Natural killer cell (primary cell): ENCODE measurements around the gene PHACTR2. TPM values are rescaled to one million over a fixed set of nuclear protein-coding genes. Genes with fewer than 3 reads are reported as not detected.

Source experiments
- ATAC-seq, 3 donors: fragments of 150-1000 bp in 2 of 3; fragments of 200-7000 bp in 1 of 3; cut with Tn5 transposase; 1 replicate in 1 of 3; 2 replicates in 2 of 3; pipeline ENCODE4 v1.10.0; 2021; ENCODE audit warnings: mild to moderate bottlenecking in 2 of 3, moderate library complexity in 2 of 3
- DNase-seq, 2 donors: peaks; one replicate each; pipeline versions ENCODE4 v3.0.0 to v3.0.0-alpha.2; 2013 to 2021; ENCODE audit warnings: mixed read lengths in 1 of 2
- H3K27ac ChIP-seq: one replicate; pipeline ENCODE4 v1.5.1; 2013; ENCODE audit warnings: mild to moderate bottlenecking, low read length
- H3K27me3 ChIP-seq: one replicate; pipeline ENCODE4 v1.6.1; 2013; ENCODE audit warnings: low read length; ENCODE audit not compliant: control insufficient read depth, insufficient read depth
- H3K36me3 ChIP-seq: one replicate; pipeline ENCODE4 v1.6.1; 2013; ENCODE audit warnings: low read length; ENCODE audit not compliant: control insufficient read depth, insufficient read depth
- H3K4me1 ChIP-seq: one replicate; pipeline ENCODE4 v1.6.1; 2013; ENCODE audit warnings: low read length; ENCODE audit not compliant: control insufficient read depth, insufficient read depth
- H3K4me3 ChIP-seq: one replicate; pipeline ENCODE4 v1.5.1; 2013; ENCODE audit warnings: low read length
- H3K9me3 ChIP-seq: one replicate; pipeline ENCODE4 v1.6.1; 2013; ENCODE audit warnings: low read length; ENCODE audit not compliant: control insufficient read depth, insufficient read depth
- H3K27ac Mint-ChIP-seq, 2 donors: one replicate each; pipeline ENCODE4 v1.8.0; 2022; ENCODE audit warnings: mild to moderate bottlenecking in 2 of 2, mixed read lengths in 2 of 2, moderate library complexity in 1 of 2
- H3K27me3 Mint-ChIP-seq, 2 donors: one replicate each; pipeline ENCODE4 v1.8.0; 2022; ENCODE audit warnings: low read depth in 2 of 2, mixed read lengths in 2 of 2
- H3K36me3 Mint-ChIP-seq: one replicate; pipeline ENCODE4 v1.8.0; 2022; ENCODE audit warnings: mixed read lengths
- H3K4me1 Mint-ChIP-seq, 2 donors: one replicate each; pipeline ENCODE4 v1.8.0; 2022; ENCODE audit warnings: mixed read lengths in 2 of 2
- H3K4me3 Mint-ChIP-seq: one replicate; pipeline ENCODE4 v1.8.0; 2022; ENCODE audit warnings: mild to moderate bottlenecking, moderate library complexity, mixed read lengths
- H3K9me3 Mint-ChIP-seq, 2 donors: one replicate each; pipeline ENCODE4 v1.8.0; 2022; ENCODE audit warnings: mixed read lengths in 2 of 2
- WGBS: methylation state at CpG from one replicate; pipeline ENCODE4 v1.1.7; 2013; ENCODE audit warnings: missing lambda C conversion rate; ENCODE audit not compliant: insufficient coverage; 5-methylcytosine and 5-hydroxymethylcytosine counted together
- intact Hi-C: fragments of 100-400 bp; cut with micrococcal nuclease; formaldehyde crosslinking; loops from one replicate; pipeline ENCODE4 v1.14.2; 2022
- total RNA-seq, 4 donors: library from RNA; stranded (reverse); fragments of 120-200 nt in 1 of 4; gene quantifications; one replicate each; pipeline versions ENCODE4 v1.2.3 to v1.2.4, GENCODE V29; 2013 to 2022
- TF ChIP-seq, protein P1 (sequence below): fragments of 200-600 bp; IDR thresholded peaks from one replicate; pipeline ENCODE4 v1.8.0; 2022; ENCODE audit warnings: antibody characterized with exemption

PHACTR2 gene
- total RNA-seq, 3 donors from 2014 or later (not counting 1 experiment from before 2014, with no cell fraction given) = 23.8 to 32.7 (median 24.9) TPM

DNA sequence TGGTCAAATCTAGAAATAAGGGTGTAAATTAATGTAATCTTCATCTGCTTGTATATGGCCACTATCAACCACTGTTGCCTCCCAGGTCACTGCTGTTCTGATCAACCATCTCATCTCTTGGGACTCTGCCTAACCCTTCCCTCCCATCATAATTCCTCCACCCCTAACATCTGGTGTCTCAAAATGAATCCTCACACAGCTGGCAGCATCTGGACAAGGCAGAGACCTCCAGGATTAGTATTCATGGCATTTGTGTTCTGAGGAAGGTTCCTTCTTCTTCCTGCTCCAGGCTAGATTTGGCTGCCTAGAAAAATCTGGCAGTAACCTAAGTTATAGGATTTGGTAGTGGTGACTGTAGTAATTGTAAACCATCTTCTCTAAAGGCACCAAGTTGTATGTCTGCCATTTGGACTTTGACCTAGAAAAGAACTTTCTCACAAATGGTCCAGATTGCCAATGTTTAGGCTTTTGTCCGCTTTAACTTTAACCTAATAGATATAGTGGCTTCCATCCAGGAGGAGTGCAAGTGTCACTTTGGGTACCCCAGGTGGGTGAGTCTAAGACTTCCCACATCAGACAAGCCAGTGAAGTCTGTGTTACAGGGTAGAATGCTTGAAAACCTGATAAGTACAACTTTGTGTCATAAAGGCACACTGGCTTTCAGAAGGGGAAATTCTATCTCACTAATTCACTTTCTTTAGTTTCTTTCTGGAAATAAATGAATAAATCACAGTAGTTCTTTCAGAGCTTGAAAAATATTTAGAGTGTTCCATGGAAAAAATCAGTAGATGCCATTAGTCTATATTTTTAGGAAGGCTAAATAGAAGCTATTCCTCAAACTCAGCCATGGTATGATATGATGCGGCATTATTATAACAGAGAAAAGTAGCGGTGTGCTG is 3.0 kb upstream of the PHACTR2 start:
- Histone ChIP-seq H3K27ac (no peak overlapping the region), H3K27me3 (peaks cover 14% of the 10 kb centered on the region), H3K4me3 (no peak overlapping the region), H3K9me3 (no peaks in the 10 kb centered on the region), H3K4me1 (peaks cover 8% of the 10 kb centered on the region), H3K36me3 (no peaks in the 10 kb centered on the region)
- WGBS = 98% methylated on average over 3 of the region's 3 CpGs
- Mint-ChIP-seq H3K4me3 (no peak overlapping the region), H3K36me3 (no peaks in the 10 kb centered on the region), H3K27ac (no peak overlapping the region), H3K4me1 (peaks cover 13 to 26% of the 10 kb centered on the region in 2 donors), H3K9me3 (no peaks in the 10 kb centered on the region), H3K27me3 (peaks cover 12 to 22% of the 10 kb centered on the region in 2 donors)
- TF ChIP-seq, protein P1, sequence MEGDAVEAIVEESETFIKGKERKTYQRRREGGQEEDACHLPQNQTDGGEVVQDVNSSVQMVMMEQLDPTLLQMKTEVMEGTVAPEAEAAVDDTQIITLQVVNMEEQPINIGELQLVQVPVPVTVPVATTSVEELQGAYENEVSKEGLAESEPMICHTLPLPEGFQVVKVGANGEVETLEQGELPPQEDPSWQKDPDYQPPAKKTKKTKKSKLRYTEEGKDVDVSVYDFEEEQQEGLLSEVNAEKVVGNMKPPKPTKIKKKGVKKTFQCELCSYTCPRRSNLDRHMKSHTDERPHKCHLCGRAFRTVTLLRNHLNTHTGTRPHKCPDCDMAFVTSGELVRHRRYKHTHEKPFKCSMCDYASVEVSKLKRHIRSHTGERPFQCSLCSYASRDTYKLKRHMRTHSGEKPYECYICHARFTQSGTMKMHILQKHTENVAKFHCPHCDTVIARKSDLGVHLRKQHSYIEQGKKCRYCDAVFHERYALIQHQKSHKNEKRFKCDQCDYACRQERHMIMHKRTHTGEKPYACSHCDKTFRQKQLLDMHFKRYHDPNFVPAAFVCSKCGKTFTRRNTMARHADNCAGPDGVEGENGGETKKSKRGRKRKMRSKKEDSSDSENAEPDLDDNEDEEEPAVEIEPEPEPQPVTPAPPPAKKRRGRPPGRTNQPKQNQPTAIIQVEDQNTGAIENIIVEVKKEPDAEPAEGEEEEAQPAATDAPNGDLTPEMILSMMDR = no peak
- DNase-seq = no peak
- ATAC-seq = no peak
- intact Hi-C loops = no loop called here

DNA sequence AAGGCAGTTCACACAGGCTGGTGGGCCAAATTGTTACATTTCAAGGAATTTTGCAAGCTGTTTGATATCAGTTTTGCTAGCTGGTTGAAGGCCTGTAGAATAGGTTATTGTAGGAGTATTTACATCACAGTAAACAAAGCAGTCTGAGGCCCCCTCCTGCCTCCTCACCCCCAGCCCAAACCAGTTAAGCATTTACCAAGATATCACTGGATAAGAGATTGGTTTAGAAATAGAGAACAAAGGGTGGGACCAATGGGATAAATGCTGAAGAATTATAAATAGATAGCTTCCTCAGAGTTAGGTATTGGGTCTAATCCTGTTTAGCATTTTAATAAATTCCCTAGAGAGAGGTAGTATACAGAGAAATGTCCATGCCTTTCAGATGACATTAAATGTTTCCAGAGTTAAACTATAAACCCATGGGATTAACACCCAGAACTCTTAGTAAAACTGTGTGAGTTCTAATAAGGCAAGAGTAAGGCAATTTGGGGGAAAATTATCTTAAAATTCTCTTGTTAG is 2.3 kb upstream of the PHACTR2 start:
- intact Hi-C loops = no loop called here
- H3K36me3 Mint-ChIP-seq = no peaks in the 10 kb centered on the region
- no peaks in the 10 kb centered on the region for H3K9me3 ChIP-seq
- peaks cover 15 to 22% of the 10 kb centered on the region in 2 donors for H3K4me1 Mint-ChIP-seq
- H3K36me3 ChIP-seq = no peaks in the 10 kb centered on the region
- no peak overlapping the region for H3K27ac ChIP-seq
- TF ChIP-seq, protein P1 = no peak
- no peak overlapping the region for H3K27ac Mint-ChIP-seq
- H3K4me1 ChIP-seq = peaks cover 8% of the 10 kb centered on the region
- H3K9me3 Mint-ChIP-seq = no peaks in the 10 kb centered on the region
- no peak for DNase-seq
- peaks cover 14% of the 10 kb centered on the region for H3K27me3 ChIP-seq
- no peak overlapping the region for H3K4me3 Mint-ChIP-seq
- no peak for ATAC-seq
- no peak overlapping the region for H3K4me3 ChIP-seq
- H3K27me3 Mint-ChIP-seq = peaks cover 12 to 29% of the 10 kb centered on the region in 2 donors

DNA sequence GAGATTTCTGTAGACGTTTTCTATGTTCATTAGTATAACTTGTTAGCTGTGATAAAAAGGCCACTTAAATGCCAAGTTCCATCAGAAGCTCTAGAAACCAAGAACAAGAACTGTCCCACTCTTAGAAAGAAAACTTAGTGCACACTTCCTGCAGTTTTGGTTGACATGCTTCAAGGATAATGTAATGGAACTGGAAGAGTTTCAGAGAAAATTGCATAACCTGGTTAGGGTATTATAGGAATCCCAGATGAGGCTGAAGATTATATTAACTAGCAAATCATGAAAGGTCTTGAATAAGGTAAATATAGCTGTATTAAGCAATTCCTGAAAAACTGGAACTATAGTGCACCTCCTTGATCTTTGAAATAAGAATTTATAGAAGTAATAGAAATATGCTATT is 1.8 kb upstream of the PHACTR2 start:
- no peak overlapping the region for H3K4me3 ChIP-seq
- intact Hi-C loops = no loop called here
- no peaks in the 10 kb centered on the region for H3K36me3 ChIP-seq
- TF ChIP-seq, protein P1 = no peak
- Mint-ChIP-seq H3K36me3 (no peaks in the 10 kb centered on the region), H3K4me3 (no peak overlapping the region), H3K27ac (no peak overlapping the region), H3K27me3 (peaks cover 12 to 34% of the 10 kb centered on the region in 2 donors), H3K9me3 (no peaks in the 10 kb centered on the region), H3K4me1 (peaks cover 19 to 20% of the 10 kb centered on the region in 2 donors)
- ATAC-seq = no peak
- DNase-seq = no peak
- H3K27me3 ChIP-seq = peaks cover 14% of the 10 kb centered on the region
- no peaks in the 10 kb centered on the region for H3K9me3 ChIP-seq
- WGBS = no CpG with 5 or more reads among the region's 1 CpG
- no peak overlapping the region for H3K27ac ChIP-seq
- H3K4me1 ChIP-seq = peaks cover 8% of the 10 kb centered on the region
